ENCODE measurements around the gene PLXDC2. TPM values are rescaled to one million over a fixed set of nuclear protein-coding genes. Genes with fewer than 3 reads are reported as not detected.

Gene PLXDC2
- total RNA-seq, 1 experiment from 2014 or later: not detected

- no peaks in the 10 kb centered on the region for H4K20me1 ChIP-seq (ENCODE audit: low read length)
- DNase-seq (no peak), ATAC-seq (no peak)
- no peaks in the 10 kb centered on the region for H3K9me2 ChIP-seq (replicated peaks; ENCODE audit: low read length)
- H3F3A ChIP-seq (ENCODE audit: low read length, unreplicated experiment): no peaks in the 10 kb centered on the region
- CTCF ChIA-PET: no interaction called here
- no peaks in the 10 kb centered on the region for H3K27me3 ChIP-seq (ENCODE audit: low read length)
- no peak for TF ChIP-seq EZH2 (IDR thresholded peaks at IDR 0.05; ENCODE audit: low read length, unreplicated experiment)
- H3K4me1 ChIP-seq (ENCODE audit: insufficient read depth, low read length): no peaks in the 10 kb centered on the region
- H3K4me3 ChIP-seq (ENCODE audit: low read length): no peak overlapping the region
- no peak overlapping the region for H3K9ac ChIP-seq (ENCODE audit: low read length)
- POLR2A ChIA-PET (ENCODE audit: unreplicated experiment): no interaction called here
- no peaks in the 10 kb centered on the region for H3K79me2 ChIP-seq (ENCODE audit: low read length)
- no peak overlapping the region for H3K4me2 ChIP-seq (ENCODE audit: low read length)
- H3K36me3 ChIP-seq (ENCODE audit: low read depth, low read length): no peaks in the 10 kb centered on the region
- no peaks in the 10 kb centered on the region for H3K9me3 ChIP-seq (ENCODE audit: low read length)
- H2AFZ ChIP-seq (ENCODE audit: low read length): no peak overlapping the region
- intact Hi-C loops (cut with micrococcal nuclease): no loop called here
- no TSS peak for BruUV-seq (replicated peaks)
- H3K27ac ChIP-seq (ENCODE audit: low read length): no peak overlapping the region
These were observed 103.4 kb downstream of the PLXDC2 start for GRCh38 chr10:19919671-19920070.

- Histone ChIP-seq H3K4me1 (ENCODE audit: insufficient read depth, low read length) (no peaks in the 10 kb centered on the region), H3K9me3 (ENCODE audit: low read length) (no peaks in the 10 kb centered on the region), H3K9me2 (replicated peaks; ENCODE audit: low read length) (no peaks in the 10 kb centered on the region), H3K9ac (ENCODE audit: low read length) (no peak overlapping the region), H3K36me3 (ENCODE audit: low read depth, low read length) (no peaks in the 10 kb centered on the region), H3K4me3 (ENCODE audit: low read length) (no peak overlapping the region), H3K79me2 (ENCODE audit: low read length) (no peaks in the 10 kb centered on the region), H4K20me1 (ENCODE audit: low read length) (no peaks in the 10 kb centered on the region), H3K27me3 (ENCODE audit: low read length) (no peaks in the 10 kb centered on the region), H3K4me2 (ENCODE audit: low read length) (no peak overlapping the region), H3F3A (ENCODE audit: low read length, unreplicated experiment) (no peaks in the 10 kb centered on the region), H2AFZ (ENCODE audit: low read length) (no peak overlapping the region), H3K27ac (ENCODE audit: low read length) (no peak overlapping the region)
- ATAC-seq (no peak), DNase-seq (no peak)
- CTCF ChIA-PET: no interaction called here
- no TSS peak for BruUV-seq (replicated peaks)
- TF ChIP-seq CTCF (conservative IDR thresholded peaks at IDR 0.05; ENCODE audit: low read depth, low read length) (no peak), EZH2 (IDR thresholded peaks at IDR 0.05; ENCODE audit: low read length, unreplicated experiment) (no peak), EZH2phosphoT487 (IDR thresholded peaks at IDR 0.05; ENCODE audit: borderline replicate concordance, low read length) (no peak)
- POLR2A ChIA-PET (ENCODE audit: unreplicated experiment): no interaction called here
- intact Hi-C loops (cut with micrococcal nuclease): no loop called here
These were observed 104.0 kb downstream of the PLXDC2 start for GRCh38 chr10:19920075-19920726.

GRCh38 chr10:19921300-19922140 lies 105.3 kb downstream of the PLXDC2 start:
- ChIA-PET CTCF (no interaction called here), POLR2A (ENCODE audit: unreplicated experiment) (no interaction called here)
- H4K20me1 ChIP-seq (ENCODE audit: low read length): no peaks in the 10 kb centered on the region
- no peaks in the 10 kb centered on the region for H3K27me3 ChIP-seq (ENCODE audit: low read length)
- TF ChIP-seq EZH2 (IDR thresholded peaks at IDR 0.05; ENCODE audit: low read length, unreplicated experiment): no peak
- H3F3A ChIP-seq (ENCODE audit: low read length, unreplicated experiment): no peaks in the 10 kb centered on the region
- H3K4me3 ChIP-seq (ENCODE audit: low read length): no peak overlapping the region
- no peaks in the 10 kb centered on the region for H3K9me3 ChIP-seq (ENCODE audit: low read length)
- no peaks in the 10 kb centered on the region for H3K79me2 ChIP-seq (ENCODE audit: low read length)
- H3K27ac ChIP-seq (ENCODE audit: low read length): no peak overlapping the region
- BruUV-seq (replicated peaks): no TSS peak
- no peaks in the 10 kb centered on the region for H3K36me3 ChIP-seq (ENCODE audit: low read depth, low read length)
- no peaks in the 10 kb centered on the region for H3K4me1 ChIP-seq (ENCODE audit: insufficient read depth, low read length)
- H3K9me2 ChIP-seq (replicated peaks; ENCODE audit: low read length): no peaks in the 10 kb centered on the region
- no peak overlapping the region for H2AFZ ChIP-seq (ENCODE audit: low read length)
- H3K9ac ChIP-seq (ENCODE audit: low read length): no peak overlapping the region
- no peak overlapping the region for H3K4me2 ChIP-seq (ENCODE audit: low read length)
- intact Hi-C loops (cut with micrococcal nuclease): no loop called here
- DNase-seq (no peak), ATAC-seq (no peak)
